Prostate gland (tissue), 2 donors: ENCODE results near the gene SHROOM3. TPM values are rescaled to one million over a fixed set of nuclear protein-coding genes. Genes with fewer than 3 reads are reported as not detected.

ENCODE experiments used
- DNase-seq: peaks from one replicate; pipeline ENCODE4 v3.0.0-alpha.2; 2019; ENCODE audit warnings: low spot score
- H3K27ac ChIP-seq, 2 donors: fragments of 200-600 bp; sonication (generic); 2 replicates each; pipeline ENCODE4 v1.5.1; 2017 to 2019
- H3K27me3 ChIP-seq: fragments of 200-600 bp; sonication (generic); replicated peaks from 2 replicates; pipeline ENCODE4 v1.5.1; 2019; ENCODE audit not compliant: insufficient read depth
- H3K36me3 ChIP-seq, 2 donors: fragments of 200-600 bp; sonication (generic); 1 replicate in 1 of 2; 2 replicates in 1 of 2; pipeline versions ENCODE4 v1.5.1 to v1.8.1; 2017 to 2019
- H3K4me1 ChIP-seq: fragments of 200-600 bp; sonication (generic); replicated peaks from 2 replicates; pipeline ENCODE4 v1.5.1; 2019
- H3K4me3 ChIP-seq, 2 donors: fragments of 200-600 bp; sonication (generic); 2 replicates each; pipeline ENCODE4 v1.5.1; 2017 to 2019
- H3K9me3 ChIP-seq: fragments of 200-600 bp; sonication (generic); 2 replicates; pipeline ENCODE4 v1.5.1; 2017
- POLR2A ChIP-seq: fragments of 450-650 bp; IDR thresholded peaks from one replicate; pipeline ENCODE4 v1.6.1; 2016; ENCODE audit warnings: antibody characterized with exemption, mild to moderate bottlenecking
- POLR2AphosphoS5 ChIP-seq: sonication (generic); formaldehyde crosslinking; IDR thresholded peaks from one replicate; pipeline ENCODE4 v1.6.1; 2017; ENCODE audit warnings: antibody characterized with exemption
- WGBS: methylation state at CpG from one replicate; pipeline ENCODE4 v1.1.5; 2018; 5-methylcytosine and 5-hydroxymethylcytosine counted together
- intact Hi-C: fragments of 100-400 bp; cut with DNase I; formaldehyde crosslinking; loops from one replicate; pipeline ENCODE4 v1.14.2; 2022
- total RNA-seq, 2 donors: library from RNA; depleted of rRNA; stranded (reverse); fragments of >200 nt; gene quantifications; one replicate each; pipeline ENCODE4 v1.1.0, GENCODE V29; 2016
- TF ChIP-seq, protein P1 (sequence below), 4 experiments: fragments of 200-600 bp in 2 of 4; fragments of 450-650 bp in 2 of 4; sonication (generic) in 2 of 4; IDR thresholded peaks; 1 replicate in 3 of 4; 2 replicates in 1 of 4; pipeline ENCODE4 v1.5.1; 2016 to 2019; ENCODE audit warnings: antibody characterized with exemption in 4 of 4, mild to moderate bottlenecking in 2 of 4, moderate library complexity in 2 of 4

Gene SHROOM3
- total RNA-seq, 2 donors from 2014 or later = 107 to 137 TPM

- DNase-seq = peak; percentile 17
- no peaks in the 10 kb centered on the region for H3K27me3 ChIP-seq
- H3K4me1 ChIP-seq = no peaks in the 10 kb centered on the region
- no peaks in the 10 kb centered on the region for H3K36me3 ChIP-seq
- H3K9me3 ChIP-seq = no peaks in the 10 kb centered on the region
- H3K4me3 ChIP-seq = no peak overlapping the region
- TF ChIP-seq, protein P1, sequence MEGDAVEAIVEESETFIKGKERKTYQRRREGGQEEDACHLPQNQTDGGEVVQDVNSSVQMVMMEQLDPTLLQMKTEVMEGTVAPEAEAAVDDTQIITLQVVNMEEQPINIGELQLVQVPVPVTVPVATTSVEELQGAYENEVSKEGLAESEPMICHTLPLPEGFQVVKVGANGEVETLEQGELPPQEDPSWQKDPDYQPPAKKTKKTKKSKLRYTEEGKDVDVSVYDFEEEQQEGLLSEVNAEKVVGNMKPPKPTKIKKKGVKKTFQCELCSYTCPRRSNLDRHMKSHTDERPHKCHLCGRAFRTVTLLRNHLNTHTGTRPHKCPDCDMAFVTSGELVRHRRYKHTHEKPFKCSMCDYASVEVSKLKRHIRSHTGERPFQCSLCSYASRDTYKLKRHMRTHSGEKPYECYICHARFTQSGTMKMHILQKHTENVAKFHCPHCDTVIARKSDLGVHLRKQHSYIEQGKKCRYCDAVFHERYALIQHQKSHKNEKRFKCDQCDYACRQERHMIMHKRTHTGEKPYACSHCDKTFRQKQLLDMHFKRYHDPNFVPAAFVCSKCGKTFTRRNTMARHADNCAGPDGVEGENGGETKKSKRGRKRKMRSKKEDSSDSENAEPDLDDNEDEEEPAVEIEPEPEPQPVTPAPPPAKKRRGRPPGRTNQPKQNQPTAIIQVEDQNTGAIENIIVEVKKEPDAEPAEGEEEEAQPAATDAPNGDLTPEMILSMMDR (IDR thresholded peaks at IDR 0.05) = no peak
- TF ChIP-seq POLR2A = no peak
- peak; percentile 20 for TF ChIP-seq POLR2AphosphoS5
- WGBS = 63% methylated on average over 7 of the region's 7 CpGs
- peak overlapping the region in 1 of 2 donors; percentile 18 for H3K27ac ChIP-seq
- intact Hi-C loops = no loop called here
These were observed 346.9 kb downstream of the SHROOM3 start for GRCh38 chr4:76781698-76782595.

GRCh38 chr4:76782837-76783236, 347.8 kb downstream of the SHROOM3 start:
- intact Hi-C loops = no loop called here
- DNase-seq = no peak
- Histone ChIP-seq H3K4me3 (no peak overlapping the region), H3K4me1 (no peaks in the 10 kb centered on the region), H3K27ac (peak overlapping the region in 1 of 2 donors; percentile 18), H3K9me3 (no peaks in the 10 kb centered on the region), H3K27me3 (no peaks in the 10 kb centered on the region), H3K36me3 (no peaks in the 10 kb centered on the region)
- TF ChIP-seq POLR2AphosphoS5 (no peak), POLR2A (no peak)
- TF ChIP-seq, protein P1 (IDR thresholded peaks at IDR 0.05) = no peak
- WGBS = 24% methylated on average over 1 of the region's 1 CpG

GRCh38 chr4:76783836-76784235, 348.8 kb downstream of the SHROOM3 start:
- H3K27me3 ChIP-seq = no peaks in the 10 kb centered on the region
- intact Hi-C loops = no loop called here
- DNase-seq = no peak
- H3K9me3 ChIP-seq = no peaks in the 10 kb centered on the region
- no peak overlapping the region for H3K27ac ChIP-seq
- 76% methylated on average over 3 of the region's 4 CpGs for WGBS
- H3K36me3 ChIP-seq = no peaks in the 10 kb centered on the region
- H3K4me1 ChIP-seq = no peaks in the 10 kb centered on the region
- TF ChIP-seq POLR2AphosphoS5 (no peak), POLR2A (no peak)
- TF ChIP-seq, protein P1 (IDR thresholded peaks at IDR 0.05) = no peak
- H3K4me3 ChIP-seq = no peak overlapping the region

- Histone ChIP-seq H3K27me3 (no peaks in the 10 kb centered on the region), H3K4me1 (no peaks in the 10 kb centered on the region), H3K4me3 (no peak overlapping the region), H3K27ac (no peak overlapping the region), H3K36me3 (no peaks in the 10 kb centered on the region), H3K9me3 (no peaks in the 10 kb centered on the region)
- TF ChIP-seq, protein P1 (IDR thresholded peaks at IDR 0.05) = no peak
- TF ChIP-seq POLR2A (no peak), POLR2AphosphoS5 (no peak)
- intact Hi-C loops = no loop called here
- 90% methylated on average over 2 of the region's 2 CpGs for WGBS
- no peak for DNase-seq
These were observed 349.2 kb downstream of the SHROOM3 start for GRCh38 chr4:76784237-76784636.

DNA sequence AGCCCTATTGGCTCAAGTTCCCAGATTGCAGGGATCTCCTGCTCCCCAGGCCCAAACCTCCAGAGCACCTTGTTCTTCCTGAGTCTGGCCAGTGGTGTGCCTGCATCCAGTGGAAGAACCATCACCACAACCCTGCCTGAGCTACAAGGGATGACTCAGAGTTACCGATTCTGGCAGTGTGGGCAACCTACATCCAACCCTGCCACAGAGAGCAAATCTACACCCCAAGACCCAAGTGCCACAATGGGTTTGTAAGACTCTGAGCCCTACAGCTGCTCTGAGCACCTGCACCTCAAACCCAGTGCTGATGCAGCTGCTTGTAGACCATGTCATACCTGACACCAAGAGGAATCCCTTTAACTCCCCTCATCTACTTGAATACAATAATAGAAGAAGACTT, 352.9 kb downstream of the SHROOM3 start:
- no peak overlapping the region for H3K27ac ChIP-seq
- intact Hi-C loops = no loop called here
- H3K4me3 ChIP-seq = no peak overlapping the region

More for the DNA sequence above, 352.9 kb downstream of the SHROOM3 start:
- Histone ChIP-seq H3K36me3 (no peaks in the 10 kb centered on the region), H3K4me1 (no peaks in the 10 kb centered on the region), H3K27me3 (no peaks in the 10 kb centered on the region), H3K9me3 (no peaks in the 10 kb centered on the region)
- DNase-seq = no peak
- no peak for TF ChIP-seq POLR2AphosphoS5
- TF ChIP-seq, protein P1 (IDR thresholded peaks at IDR 0.05) = no peak
- TF ChIP-seq POLR2A = no peak
- 100% methylated on average over 1 of the region's 1 CpG for WGBS
